ENCODE data around the gene ARHGEF38. TPM values are rescaled to one million over a fixed set of nuclear protein-coding genes. Genes with fewer than 3 reads are reported as not detected.
"Not testable (repeated sequence)": the region's sequence is repeated elsewhere in the genome, so short reads cannot be mapped to it uniquely, and the experiment has no call there.

ARHGEF38 gene
- polyA plus RNA-seq, 1 donor, result 5.9 TPM

DNA sequence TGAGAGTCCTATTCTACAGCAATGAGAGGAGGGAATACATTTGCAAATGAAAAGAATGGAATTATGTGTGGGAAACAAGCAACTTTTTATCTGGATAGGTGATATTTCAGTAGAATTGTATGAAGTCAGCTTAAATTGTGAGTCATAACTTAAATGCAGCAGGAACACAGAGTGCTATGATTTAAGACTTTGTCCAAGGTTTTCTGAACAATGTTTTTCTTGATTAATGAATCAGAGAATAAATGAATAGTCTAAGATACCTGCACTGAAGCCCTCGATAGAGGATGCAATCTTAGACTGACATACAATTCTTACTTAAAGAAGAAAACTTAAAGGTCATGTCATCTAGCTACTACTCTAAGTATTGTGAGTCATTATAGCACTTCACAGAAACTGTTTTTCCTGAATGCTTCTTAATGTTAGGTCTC is 8.0 kb downstream of the ARHGEF38 start:
- DNase-seq, result no peak

DNA sequence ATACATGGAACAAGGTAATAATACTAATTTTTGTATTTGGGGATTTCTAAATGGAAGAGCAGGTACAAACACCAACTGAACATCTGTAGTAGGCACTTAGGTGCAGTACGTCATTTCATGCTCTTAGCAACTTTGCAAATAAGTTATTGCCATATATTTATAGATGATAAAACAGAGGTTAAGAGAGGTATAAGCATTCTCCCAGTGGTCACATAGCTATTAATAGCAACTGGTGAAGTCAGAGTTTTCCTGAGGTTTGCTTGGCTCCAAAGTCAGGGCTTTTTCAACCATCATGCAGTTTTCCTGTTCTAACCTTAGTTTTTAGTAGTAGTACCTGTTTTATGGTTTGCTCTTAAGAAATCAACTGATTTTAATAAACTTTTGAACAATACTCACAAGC is 10.9 kb downstream of the ARHGEF38 start:
- DNase-seq, result no peak

DNA sequence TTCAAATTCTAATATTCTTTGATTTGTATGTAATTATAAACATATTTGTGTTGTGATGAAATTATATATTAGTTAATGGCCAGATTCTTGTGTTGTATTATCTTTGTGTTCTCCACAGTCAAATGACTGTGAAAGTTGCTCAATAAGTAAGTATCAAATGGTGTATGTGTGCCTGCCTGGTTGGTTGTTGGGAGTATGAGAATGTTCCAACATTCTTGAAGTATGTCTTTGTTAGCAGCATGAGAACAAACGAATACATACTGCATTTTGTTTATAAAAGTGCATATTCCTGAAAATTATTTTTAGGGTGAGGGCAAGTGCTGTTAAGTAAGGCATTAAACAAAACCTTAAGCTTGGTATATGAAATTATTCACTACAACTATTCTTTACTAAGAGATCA is 16.2 kb downstream of the ARHGEF38 start:
- DNase-seq, result no peak

DNA sequence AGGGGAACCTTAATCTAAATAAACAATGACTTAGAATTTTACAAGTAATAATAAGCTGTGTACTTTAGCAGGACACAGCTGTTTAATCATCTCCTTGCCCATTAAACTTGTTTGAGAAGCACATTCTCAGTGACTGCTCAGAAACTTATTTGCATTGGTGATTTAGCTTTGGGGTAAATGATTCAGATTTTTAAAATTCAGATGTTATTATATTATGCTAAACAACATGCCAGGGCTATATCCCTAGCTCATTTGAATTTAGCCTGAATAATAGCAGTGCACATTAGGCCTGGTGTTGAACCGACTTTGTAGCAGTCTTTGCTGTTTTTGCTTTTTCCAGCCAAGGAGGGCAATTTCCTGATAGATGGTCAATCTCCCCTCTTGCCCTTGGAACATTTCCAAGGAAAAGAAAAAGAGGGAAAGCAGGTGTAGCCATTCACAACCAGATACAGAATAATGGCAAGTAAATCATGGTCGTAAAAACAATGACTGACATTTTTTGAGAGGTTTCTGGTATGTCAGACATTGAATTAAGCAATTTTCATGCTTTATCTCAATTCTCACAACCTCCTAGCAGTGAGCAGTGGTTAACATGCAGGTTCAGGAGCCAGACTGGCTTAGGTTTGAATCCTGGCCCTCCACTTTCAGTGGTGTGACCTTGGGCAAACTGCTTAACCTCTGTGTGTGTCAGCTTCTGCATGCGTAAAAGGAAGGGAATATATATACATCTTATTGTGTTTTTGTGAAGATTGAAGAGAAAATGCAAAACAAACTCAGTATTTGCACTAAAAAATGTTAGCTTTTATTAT is 16.8 kb downstream of the ARHGEF38 start:
- DNase-seq, result no peak

DNA sequence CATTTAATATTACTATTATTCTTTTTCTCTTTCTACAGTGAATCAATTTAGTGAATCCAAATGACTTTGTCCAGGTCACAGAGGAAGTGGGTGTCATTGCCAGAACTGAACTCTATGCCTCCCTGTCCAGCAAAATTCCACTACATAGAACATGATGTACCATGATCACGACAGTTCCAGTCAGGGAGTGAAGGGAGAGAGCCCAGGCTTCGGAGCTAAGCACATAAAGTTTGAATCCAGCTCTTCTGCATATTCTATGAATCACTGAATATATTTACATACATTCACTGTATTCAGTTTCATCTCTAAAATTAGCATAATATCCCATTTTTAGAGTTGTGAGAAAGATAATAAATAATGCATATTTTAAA is 17.4 kb downstream of the ARHGEF38 start:
- DNase-seq, result no peak

DNA sequence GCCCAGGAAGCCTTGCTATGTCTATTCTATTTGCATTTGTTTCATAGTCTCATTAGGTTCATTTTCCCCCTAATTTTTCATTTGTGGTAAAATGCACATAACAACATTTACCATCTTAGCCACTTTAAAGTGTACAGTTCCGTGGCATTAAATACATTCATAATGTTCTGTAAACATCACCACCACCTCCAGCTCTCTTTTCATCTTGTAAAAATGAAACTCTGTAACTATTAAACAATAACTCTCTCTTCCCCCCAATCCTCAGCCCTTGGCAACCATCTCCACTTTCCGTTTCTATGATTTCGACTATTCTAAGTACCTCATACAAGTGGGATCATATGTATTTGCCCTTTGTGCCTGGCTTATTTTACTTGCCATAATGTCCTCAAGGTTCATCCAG is 19.9 kb downstream of the ARHGEF38 start:
- DNase-seq, result no peak

DNA sequence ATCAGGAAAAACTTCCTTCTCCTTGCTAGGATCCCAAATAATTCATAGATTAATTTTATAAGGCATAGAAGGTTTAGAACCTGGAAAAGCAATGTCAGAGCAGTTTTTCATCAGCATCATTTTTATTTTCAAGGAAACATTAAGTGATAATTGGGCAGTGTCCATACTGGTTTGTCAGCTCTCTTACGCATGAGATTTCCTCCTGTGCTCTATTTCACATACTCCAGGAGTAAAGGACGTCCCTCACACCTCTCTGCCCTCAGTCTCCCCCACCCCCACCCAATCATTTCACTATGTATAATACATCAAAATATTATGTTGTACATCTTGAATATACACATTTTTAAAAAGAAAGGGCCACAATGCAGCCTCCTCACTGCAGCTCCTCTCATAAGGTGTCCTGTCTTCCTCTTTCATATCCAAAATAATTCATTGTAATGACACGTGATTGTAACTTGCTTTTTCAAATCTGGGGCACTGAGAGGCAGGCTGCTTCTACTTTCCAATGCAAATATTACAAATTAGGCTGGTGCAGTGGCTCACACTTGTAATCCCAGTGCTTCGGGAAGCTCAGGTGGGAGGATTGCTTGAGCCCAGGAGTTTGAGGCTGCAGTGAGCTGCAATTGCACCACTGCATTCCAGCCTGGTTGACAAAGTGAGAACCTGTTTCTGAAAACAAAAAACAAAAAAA is 34.4 kb downstream of the ARHGEF38 start:
- DNase-seq, result no peak

DNA sequence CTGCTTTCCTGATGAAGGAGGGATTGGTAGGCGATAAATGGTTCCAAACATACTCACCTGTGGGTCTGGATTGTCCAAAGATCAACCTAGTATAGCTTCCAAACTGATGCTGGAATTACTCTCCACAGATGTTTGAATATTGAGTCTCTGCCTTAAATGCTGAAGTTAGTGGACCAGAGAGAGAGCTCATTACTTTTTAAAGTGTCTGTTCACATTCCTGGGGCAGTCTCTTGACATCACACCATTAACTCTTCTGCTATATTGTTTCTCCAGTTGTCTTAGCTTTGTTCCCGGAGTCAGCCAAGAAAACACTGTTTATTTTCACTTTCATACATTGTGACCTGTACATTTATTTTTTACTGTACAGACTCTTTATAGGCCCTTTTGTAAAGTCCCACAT is 35.4 kb downstream of the ARHGEF38 start:
- DNase-seq, result peak; percentile 42

DNA sequence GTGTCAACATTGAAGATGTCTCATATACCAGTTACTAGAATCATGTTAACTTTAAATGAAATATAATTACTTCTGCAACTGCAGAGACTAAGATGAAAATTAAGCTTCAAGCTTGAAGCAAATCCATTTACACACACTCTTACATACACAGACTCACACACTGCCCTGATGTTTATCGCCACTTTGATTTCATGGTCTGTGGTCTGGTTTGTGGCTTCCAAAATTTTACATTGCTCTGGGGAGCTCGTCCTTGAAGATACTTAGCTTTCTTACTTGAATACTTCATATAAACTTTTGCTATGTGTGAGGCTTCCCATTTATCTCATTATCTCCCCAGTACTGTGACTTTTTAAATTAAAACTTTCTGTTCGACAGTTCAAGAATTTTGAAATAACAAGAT is 35.8 kb downstream of the ARHGEF38 start:
- DNase-seq, result no peak

DNA sequence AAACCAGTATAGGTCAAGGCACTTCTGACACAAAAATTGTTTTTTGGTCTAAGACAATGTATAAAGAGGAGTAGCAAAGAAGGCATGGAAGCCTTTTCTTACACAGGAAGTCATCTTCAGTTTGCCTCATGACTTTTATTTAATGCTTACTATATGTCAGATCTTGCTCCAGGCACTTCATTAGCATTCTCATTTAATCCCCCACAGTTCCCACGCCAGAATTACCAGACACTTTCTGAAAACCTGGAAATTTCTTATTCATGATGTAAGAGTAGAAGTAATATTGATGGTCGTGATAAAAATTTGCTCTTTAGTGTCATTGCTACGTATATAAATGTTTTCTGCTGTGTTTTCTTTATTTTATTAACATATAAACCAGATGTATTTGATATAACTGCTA is 39.2 kb downstream of the ARHGEF38 start:
- no peak for DNase-seq

DNA sequence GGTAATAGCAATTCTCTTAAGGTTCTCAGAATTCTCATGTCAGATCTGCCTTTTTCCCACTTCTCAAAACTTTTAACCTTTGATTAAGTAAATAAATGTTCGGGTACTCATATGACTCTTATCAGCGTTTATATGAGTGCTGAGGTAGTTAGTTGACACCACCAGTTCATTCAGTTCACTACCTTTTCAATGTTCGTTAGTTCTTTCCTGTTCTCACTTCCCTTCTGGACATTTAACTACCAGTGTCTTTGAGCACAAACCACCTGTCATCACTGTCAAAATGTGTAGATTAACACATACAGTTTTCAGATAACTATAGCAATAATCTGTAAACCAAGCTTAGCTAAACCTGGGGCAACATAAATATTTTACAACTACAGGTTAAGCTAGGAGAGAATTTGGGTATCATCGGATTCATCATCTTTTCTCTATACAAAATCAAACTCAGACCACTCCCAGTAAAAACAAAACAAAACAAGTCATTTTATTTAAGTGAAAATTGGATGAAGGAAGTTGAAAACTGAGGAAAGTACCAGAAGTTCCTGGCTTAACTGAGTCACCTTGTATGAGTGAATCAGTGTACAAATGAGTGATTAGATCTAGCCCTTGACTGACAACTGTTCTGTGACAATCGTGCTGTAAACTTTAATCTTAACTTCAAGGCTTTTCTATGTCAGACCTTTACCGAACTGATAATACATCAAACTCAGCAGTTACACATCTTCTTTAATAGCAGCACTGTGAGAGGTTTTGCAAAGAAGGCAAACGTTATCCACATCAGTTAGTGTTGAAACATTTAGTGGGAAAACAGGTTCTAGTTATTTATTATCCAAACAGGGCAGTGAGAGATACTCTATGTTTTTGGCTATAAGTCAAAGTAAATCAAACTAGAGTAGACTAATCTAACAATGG is 41.9 kb downstream of the ARHGEF38 start:
- DNase-seq, result no peak

DNA sequence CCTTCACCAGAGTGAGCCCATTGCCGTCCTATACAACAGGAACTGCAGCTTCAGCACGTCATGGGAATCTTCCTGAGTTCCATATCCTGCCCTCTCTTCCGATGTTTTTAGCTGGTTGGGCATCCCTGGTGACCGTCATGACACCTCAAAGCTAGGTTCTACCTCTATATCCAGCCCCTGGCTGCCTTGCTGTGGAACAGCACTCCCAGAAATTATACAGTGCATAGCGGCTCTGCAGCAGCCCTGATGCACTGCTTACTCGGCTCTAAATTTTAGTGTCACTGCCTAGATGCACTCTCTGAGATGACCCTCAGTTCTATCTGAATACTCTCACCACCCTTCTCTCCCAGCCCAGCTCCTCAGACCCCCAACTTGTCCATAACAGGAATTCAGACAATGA is 44.3 kb downstream of the ARHGEF38 start:
- DNase-seq, result no peak

DNA sequence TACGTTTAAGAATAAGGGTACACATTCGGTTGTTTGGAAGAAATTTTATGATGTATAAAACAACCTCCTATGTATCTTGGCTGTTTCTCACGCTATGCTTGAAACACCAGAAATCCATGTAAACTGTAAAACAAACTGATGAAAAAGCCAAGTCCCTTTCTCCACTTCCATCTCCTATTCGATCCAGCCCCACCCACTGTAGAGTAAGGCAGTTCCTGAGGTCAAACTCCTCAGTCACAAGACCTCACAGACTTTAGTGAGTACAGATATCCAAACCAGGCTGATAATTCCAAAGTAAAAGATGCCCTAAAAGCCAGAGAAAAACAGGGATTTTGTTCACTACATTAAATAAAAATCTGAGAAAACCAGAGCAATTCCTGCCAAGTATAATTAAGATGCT is 45.6 kb downstream of the ARHGEF38 start:
- DNase-seq, result no peak

DNA sequence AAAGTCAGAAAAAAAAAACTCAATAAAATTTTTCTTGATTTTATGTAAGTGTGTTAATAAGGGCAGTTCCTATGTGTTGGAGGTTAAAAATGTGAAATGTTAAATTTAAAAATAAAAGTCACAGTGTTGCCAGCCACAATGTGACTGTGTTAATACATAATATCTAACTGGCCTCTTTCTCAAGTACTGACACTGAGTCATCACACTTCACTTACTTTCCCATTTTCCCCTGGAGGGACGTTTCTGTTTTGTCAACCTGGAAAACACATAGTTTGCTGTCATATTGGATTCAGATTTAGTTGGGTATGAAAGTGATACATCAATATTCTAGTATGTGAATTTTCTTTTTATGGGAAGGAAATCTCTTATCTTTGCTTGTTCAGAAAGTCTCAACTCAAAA is 46.4 kb downstream of the ARHGEF38 start:
- DNase-seq, result no peak

DNA sequence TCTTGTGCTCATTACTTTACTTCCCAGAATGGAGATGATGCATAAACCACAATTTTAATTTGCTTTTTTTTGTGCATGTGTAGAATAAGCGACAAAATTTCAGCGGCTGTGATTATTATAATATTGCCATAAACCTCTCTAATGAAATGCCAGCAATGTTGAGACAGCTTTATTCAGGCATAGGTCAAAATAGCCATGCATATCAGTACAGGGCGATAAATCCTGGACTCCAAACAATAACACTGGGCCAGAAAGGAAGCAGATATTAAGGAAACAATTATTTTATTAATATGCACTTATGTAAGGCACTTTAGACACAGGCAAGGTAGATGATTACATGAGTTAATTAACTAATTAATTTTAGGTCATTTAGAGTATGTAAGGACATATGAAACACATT is 47.1 kb downstream of the ARHGEF38 start:
- no peak for DNase-seq

DNA sequence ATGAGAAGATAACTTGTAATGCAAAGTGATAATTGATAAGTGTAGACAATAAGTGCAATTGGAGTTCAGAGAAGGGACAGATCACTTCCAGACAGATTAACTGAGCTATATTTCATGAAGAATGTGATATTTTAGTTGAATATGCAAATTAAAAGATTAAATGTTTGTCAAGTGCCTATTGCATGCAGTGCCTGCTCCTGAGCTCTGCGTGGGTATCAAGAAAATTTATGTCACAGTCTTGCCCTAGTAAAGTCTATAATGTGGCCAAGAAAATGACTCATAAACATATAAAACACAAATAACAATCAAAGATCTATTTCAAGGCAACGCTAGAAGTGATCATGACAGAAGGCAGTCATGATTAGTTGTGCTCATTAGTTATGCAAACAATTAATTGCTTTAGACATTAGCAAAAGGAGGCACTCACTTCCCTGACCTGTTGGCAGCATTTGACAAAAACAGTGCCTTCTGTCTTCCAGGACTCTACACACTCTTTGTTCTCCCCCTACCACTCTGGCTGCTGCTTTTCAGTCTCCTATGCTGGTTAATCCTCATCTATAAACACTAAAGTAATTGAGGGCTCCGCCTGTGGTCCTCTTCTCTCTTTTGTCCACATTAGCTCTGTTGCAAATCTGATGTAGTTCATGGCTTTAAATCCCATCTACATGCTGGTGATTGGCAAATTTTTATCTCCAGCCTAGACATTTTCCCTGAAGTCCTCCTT is 47.7 kb downstream of the ARHGEF38 start:
- no peak for DNase-seq

DNA sequence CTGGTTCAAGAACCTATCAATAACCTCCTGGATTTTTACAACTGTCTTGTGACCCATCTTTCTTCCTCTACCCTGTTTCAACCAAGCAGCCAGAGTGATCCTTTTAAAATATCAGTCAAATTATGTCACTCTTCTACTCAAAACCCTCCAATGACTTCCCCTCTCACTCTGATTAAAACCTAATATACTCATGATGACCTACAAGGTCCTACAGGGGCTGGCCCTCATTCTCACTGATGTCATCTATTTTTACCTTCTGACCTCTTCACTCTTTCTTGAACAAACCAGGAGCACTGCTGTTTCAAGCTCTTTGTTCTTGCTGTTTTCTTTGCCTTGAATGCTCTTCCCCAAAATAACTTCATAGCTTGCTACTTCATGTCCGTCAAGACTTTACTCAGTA is 48.5 kb downstream of the ARHGEF38 start:
- DNase-seq, result no peak

DNA sequence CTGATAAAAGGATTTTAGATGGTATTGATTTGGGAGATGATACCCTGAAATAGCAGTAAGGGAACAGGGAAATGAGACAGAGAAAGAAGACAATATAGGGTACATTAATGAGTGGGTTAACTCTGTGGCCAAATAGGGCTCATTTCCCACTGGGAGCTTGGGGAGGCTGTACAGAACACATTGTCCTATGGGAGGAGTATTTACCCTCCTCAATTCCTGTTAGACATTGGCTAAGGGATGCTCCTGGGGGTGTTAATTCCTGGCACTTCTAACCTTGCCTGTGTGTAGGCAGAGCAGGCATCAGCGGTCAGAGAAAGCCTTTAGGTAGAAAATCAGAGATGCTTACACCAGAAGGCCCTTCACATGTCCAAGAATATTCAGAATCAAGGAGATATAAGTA is 49.0 kb downstream of the ARHGEF38 start:
- DNase-seq, result no peak

DNA sequence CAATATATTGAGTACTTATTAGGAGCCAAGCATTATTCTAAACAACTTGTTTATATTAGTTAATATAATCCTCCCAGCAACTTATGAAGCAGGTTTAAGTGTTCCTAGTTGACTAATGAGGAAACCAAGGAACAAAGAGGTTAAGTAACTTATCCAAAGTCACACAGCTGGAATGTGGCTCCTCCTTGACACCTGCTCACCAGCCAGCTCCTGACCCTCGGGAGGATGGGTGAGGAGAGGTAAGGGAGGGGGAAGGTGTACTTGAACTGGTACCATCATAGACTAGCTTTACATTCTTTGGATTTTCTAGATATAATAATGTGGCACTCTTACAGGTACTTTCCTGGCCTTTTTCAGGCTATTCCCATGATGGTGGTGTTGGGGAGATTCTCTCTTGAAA is 50.7 kb downstream of the ARHGEF38 start:
- no peak for DNase-seq

DNA sequence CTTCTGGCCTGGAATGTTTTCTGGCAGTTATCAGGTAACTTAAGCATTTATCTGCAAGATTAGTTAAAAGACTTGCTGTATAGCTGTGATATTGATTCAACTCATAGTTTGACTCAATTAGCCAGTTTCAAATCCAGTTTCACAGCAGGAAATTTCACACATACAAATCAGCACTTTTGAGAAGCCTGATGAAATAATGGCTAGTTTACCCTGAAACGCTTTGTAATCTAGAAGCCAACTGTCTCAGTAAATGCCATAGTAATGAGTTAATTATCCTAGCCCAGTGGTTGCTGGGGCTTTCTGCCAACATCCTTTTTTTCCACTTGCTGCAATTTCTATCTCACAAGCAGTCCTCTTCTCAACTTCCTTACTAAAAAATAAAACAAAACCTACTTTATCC is 53.1 kb downstream of the ARHGEF38 start:
- no peak for DNase-seq

DNA sequence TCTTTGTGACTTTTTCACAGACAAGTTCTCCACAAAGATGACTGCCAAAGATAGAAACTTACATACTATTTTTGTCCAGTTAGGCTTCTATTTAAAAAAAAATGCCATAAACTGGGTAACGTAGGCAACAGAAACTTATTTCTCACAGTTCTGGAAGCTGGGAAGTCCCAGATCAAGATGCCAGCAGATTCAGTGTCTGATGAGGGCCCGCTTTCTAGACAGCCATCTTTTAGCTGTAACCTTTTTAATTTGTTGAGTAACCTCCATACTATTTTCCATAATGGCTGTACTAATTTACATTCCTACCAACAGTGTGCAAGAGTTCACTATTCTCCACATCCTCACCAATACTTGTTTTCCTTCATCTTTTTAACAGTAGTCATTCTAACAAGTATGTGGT is 55.5 kb downstream of the ARHGEF38 start:
- no peak for DNase-seq

DNA sequence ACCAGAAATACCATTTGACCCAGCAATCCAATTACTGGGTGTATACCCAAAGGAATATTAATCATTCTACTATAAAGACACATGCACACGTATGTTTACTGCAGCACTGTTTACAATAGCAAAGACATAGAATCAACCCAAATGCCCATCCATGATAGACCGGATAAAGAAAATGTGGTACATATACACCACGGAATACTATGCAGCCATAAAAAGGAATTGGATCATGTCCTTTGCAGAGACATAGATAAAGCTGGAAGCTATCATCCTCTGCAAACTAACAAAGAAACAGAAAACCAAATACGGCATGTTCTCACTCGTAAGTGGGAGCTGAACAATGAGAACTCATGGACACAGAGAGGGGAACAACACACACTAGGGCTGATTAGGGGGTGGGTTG is 57.4 kb downstream of the ARHGEF38 start:
- not testable (repeated sequence) for DNase-seq
